ENCODE measurements around the gene CAMTA1.

CAMTA1 gene

GRCh38 chr1:7006996-7007871 lies 222.0 kb downstream of the CAMTA1 start:
- no peak for DNase-seq (ENCODE audit: low spot score)

- DNase-seq (ENCODE audit: low spot score) = no peak
These were observed 222.6 kb downstream of the CAMTA1 start for GRCh38 chr1:7007902-7008301.

- no peak for DNase-seq (ENCODE audit: low spot score)
These were observed 223.1 kb downstream of the CAMTA1 start for GRCh38 chr1:7008331-7008730.

GRCh38 chr1:7008975-7009740 lies 223.9 kb downstream of the CAMTA1 start:
- DNase-seq (ENCODE audit: low spot score) = no peak

- no peak for DNase-seq (ENCODE audit: low spot score)
These were observed 224.7 kb downstream of the CAMTA1 start for GRCh38 chr1:7009741-7010525.

- DNase-seq (ENCODE audit: low spot score) = no peak
These were observed 225.4 kb downstream of the CAMTA1 start for GRCh38 chr1:7010534-7011200.

- no peak for DNase-seq (ENCODE audit: low spot score)
These were observed 226.6 kb downstream of the CAMTA1 start for GRCh38 chr1:7011826-7012225.

- DNase-seq (ENCODE audit: low spot score) = no peak
These were observed 227.2 kb downstream of the CAMTA1 start for GRCh38 chr1:7012461-7012924.

GRCh38 chr1:7013833-7014639 lies 228.8 kb downstream of the CAMTA1 start:
- no peak for DNase-seq (ENCODE audit: low spot score)

- no peak for DNase-seq (ENCODE audit: low spot score)
These were observed 229.3 kb downstream of the CAMTA1 start for GRCh38 chr1:7014640-7014930.

GRCh38 chr1:7015022-7015421 lies 229.8 kb downstream of the CAMTA1 start:
- no peak for DNase-seq (ENCODE audit: low spot score)

- no peak for DNase-seq (ENCODE audit: low spot score)
These were observed 233.1 kb downstream of the CAMTA1 start for GRCh38 chr1:7018351-7018750.

- no peak for DNase-seq (ENCODE audit: low spot score)
These were observed 233.6 kb downstream of the CAMTA1 start for GRCh38 chr1:7018826-7019225.

- DNase-seq (ENCODE audit: low spot score) = no peak
These were observed 234.3 kb downstream of the CAMTA1 start for GRCh38 chr1:7019510-7019909.

- DNase-seq (ENCODE audit: low spot score) = no peak
These were observed 236.8 kb downstream of the CAMTA1 start for GRCh38 chr1:7022058-7022457.

GRCh38 chr1:7025013-7025412 lies 239.8 kb downstream of the CAMTA1 start:
- DNase-seq (ENCODE audit: low spot score) = no peak

- no peak for DNase-seq (ENCODE audit: low spot score)
These were observed 240.9 kb downstream of the CAMTA1 start for GRCh38 chr1:7026169-7026568.

GRCh38 chr1:7032992-7033391 lies 247.7 kb downstream of the CAMTA1 start:
- no peak for DNase-seq (ENCODE audit: low spot score)

- no peak for DNase-seq (ENCODE audit: low spot score)
These were observed 251.1 kb downstream of the CAMTA1 start for GRCh38 chr1:7036386-7036785.

GRCh38 chr1:7039590-7040220 lies 254.5 kb downstream of the CAMTA1 start:
- DNase-seq (ENCODE audit: low spot score) = no peak

All from left forelimb (tissue), 1 donor.